K562 (cell line): ENCODE data around the gene EEF1AKMT4. TPM values are rescaled to one million over a fixed set of nuclear protein-coding genes. Genes with fewer than 3 reads are reported as not detected.

ENCODE experiments used
- ATAC-seq: fragments of 200-7000 bp; cut with Tn5 transposase; 3 replicates; pipeline ENCODE4 v1.9.1; 2020; ENCODE audit warnings: moderate library complexity
- BruUV-seq: library from RNA; stranded (reverse); fragments of 400-500 nt; replicated peaks from 2 replicates; lab custom pipeline; 2021; lab: Mats Ljungman, UMichigan
- CTCF ChIA-PET: fragments of 300-600 bp; formaldehyde crosslinking; extraction: SDS; loops from one replicate; lab custom pipeline; 2021; ENCODE audit warnings: low intra/inter-chr PET ratio; lab: Yijun Ruan, JAX
- POLR2A ChIA-PET: fragments of 300-600, 350-650 bp; sonication (Branson Sonifier 250); formaldehyde crosslinking; extraction: SDS; loops from one replicate; lab custom pipeline; 2021; ENCODE audit warnings: antibody characterized with exemption, inconsistent platforms; lab: Yijun Ruan, JAX
- DNase-seq, 4 experiments: peaks; one replicate each; pipeline versions ENCODE4 v3.0.0 to v3.0.0-alpha.2; 2011 to 2018; ENCODE audit warnings: low spot score in 3 of 4, mixed read lengths in 3 of 4; ENCODE audit errors: extremely low read depth in 1 of 4
- FAIRE-seq: peaks from 2 replicates; lab custom pipeline; 2011; peaks lifted over from hg19 to GRCh38; lab: Jason Lieb, UNC
- H2AFZ ChIP-seq: 2 replicates; pipeline ENCODE4 v1.6.0; 2011; ENCODE audit warnings: low read depth, low read length, control low read depth, inconsistent platforms
- H3K27ac ChIP-seq: fragments of 200-600 bp; 3 replicates; pipeline ENCODE4 v1.8.0; 2011; ENCODE audit warnings: low read depth, mild to moderate bottlenecking, control low read depth, inconsistent platforms, low read length, moderate library complexity, mixed read lengths; ENCODE audit errors: extremely low read depth
- H3K27me3 ChIP-seq, 2 experiments: fragments of 300-600 bp in 1 of 2; 2 replicates in 1 of 2; 3 replicates in 1 of 2; pipeline versions ENCODE4 v1.6.0 to v1.8.0; 2011; ENCODE audit warnings: inconsistent platforms in 2 of 2, low read length in 2 of 2, mild to moderate bottlenecking in 1 of 2, mixed read lengths in 1 of 2, moderate library complexity in 1 of 2; ENCODE audit not compliant: control insufficient read depth in 2 of 2, insufficient read depth in 2 of 2
- H3K36me3 ChIP-seq: fragments of 300-600 bp; 3 replicates; pipeline ENCODE4 v1.8.0; 2011; ENCODE audit warnings: mild to moderate bottlenecking, low read length, inconsistent platforms; ENCODE audit not compliant: control insufficient read depth, insufficient read depth
- H3K4me1 ChIP-seq, 2 experiments: fragments of 200-600 bp in 1 of 2; replicated peaks in 1 of 2; 2 replicates in 1 of 2; 3 replicates in 1 of 2; pipeline versions ENCODE4 v1.5.1 to v1.8.0; 2011; ENCODE audit warnings: inconsistent platforms in 2 of 2, low read length in 2 of 2, mild to moderate bottlenecking in 1 of 2, mixed read lengths in 1 of 2, moderate library complexity in 1 of 2; ENCODE audit not compliant: control insufficient read depth in 2 of 2, insufficient read depth in 2 of 2
- H3K4me2 ChIP-seq: 2 replicates; pipeline ENCODE4 v1.6.1; 2011; ENCODE audit warnings: low read length, control low read depth, inconsistent platforms, mixed read lengths; ENCODE audit not compliant: insufficient read depth
- H3K4me3 ChIP-seq: fragments of 200-600 bp; sonication (generic), shearing (Covaris generic); 2 replicates; pipeline ENCODE4 v1.5.1; 2016; ENCODE audit warnings: control low read depth, inconsistent platforms
- H3K79me2 ChIP-seq: fragments of 200-600 bp; 3 replicates; pipeline ENCODE4 v1.8.0; 2011; ENCODE audit warnings: low read length, inconsistent platforms; ENCODE audit not compliant: control insufficient read depth, insufficient read depth
- H3K9ac ChIP-seq, 2 experiments: 2 replicates each; pipeline versions ENCODE4 v1.6.0 to v1.6.1; 2011; ENCODE audit warnings: low read depth in 2 of 2, low read length in 2 of 2, control low read depth in 1 of 2, inconsistent platforms in 1 of 2, mild to moderate bottlenecking in 1 of 2, mixed read lengths in 1 of 2; ENCODE audit not compliant: insufficient read depth in 1 of 2
- H3K9me1 ChIP-seq: one replicate; pipeline ENCODE4 v1.6.0; 2011; ENCODE audit warnings: inconsistent platforms, mild to moderate bottlenecking, low read length, moderate library complexity; ENCODE audit not compliant: control insufficient read depth, insufficient read depth
- H3K9me3 ChIP-seq: replicated peaks from 2 replicates; pipeline ENCODE4 v1.5.1; 2011; ENCODE audit warnings: low read depth, low read length, inconsistent platforms; ENCODE audit not compliant: control insufficient read depth, insufficient read depth
- H4K20me1 ChIP-seq: replicated peaks from 2 replicates; pipeline ENCODE4 v1.6.1; 2011; ENCODE audit warnings: low read length, inconsistent platforms, mixed read lengths; ENCODE audit not compliant: control insufficient read depth, insufficient read depth
- CBFA2T3 ChIP-seq: fragments of 450-650 bp; IDR thresholded peaks from 2 replicates; pipeline ENCODE4 v1.6.1; 2017
- CXXC5 ChIP-seq: fragments of 250-450 bp; sonication (Bioruptor Pico); IDR thresholded peaks from 2 replicates; pipeline ENCODE4 v1.8.0; 2022; ENCODE audit warnings: inconsistent platforms, mild to moderate bottlenecking, moderate library complexity
- MAZ ChIP-seq, 2 experiments: fragments of 450-650 bp in 1 of 2; sonication (generic) in 1 of 2; formaldehyde crosslinking; IDR thresholded peaks in 1 of 2; conservative IDR thresholded peaks in 1 of 2; 2 replicates each; pipeline versions ENCODE4 v1.4.0 to v1.5.0; 2020; ENCODE audit warnings: mild to moderate bottlenecking in 1 of 2, missing genetic modification reagents in 1 of 2
- PML ChIP-seq: IDR thresholded peaks from 2 replicates; pipeline ENCODE4 v1.6.1; 2012; ENCODE audit warnings: low read length, inconsistent platforms
- ZBTB7A ChIP-seq: IDR thresholded peaks from 2 replicates; pipeline ENCODE4 v1.6.1; 2011; ENCODE audit warnings: low read depth, mild to moderate bottlenecking, low read length, moderate library complexity, borderline replicate concordance; ENCODE audit not compliant: control insufficient read depth
- WGBS: fragments of 100-300 bp; shearing (Covaris generic); methylation state at CpG from one replicate; pipeline ENCODE4 v1.1.6; 2016; ENCODE audit warnings: low coverage, mixed read lengths; ENCODE audit not compliant: insufficient coverage; ENCODE audit errors: missing lambda C conversion rate; 5-methylcytosine and 5-hydroxymethylcytosine counted together
- in situ Hi-C: fragments of 300-500 bp; cut with MboI; formaldehyde crosslinking; loops from 4 replicates; pipeline ENCODE4 v1.15.0; 2018; ENCODE audit warnings: inconsistent platforms, mixed read lengths
- intact Hi-C: fragments of 100-400 bp; cut with micrococcal nuclease; formaldehyde crosslinking; loops from 2 replicates; pipeline ENCODE4 v1.14.2; 2022
- polyA plus RNA-seq, 8 experiments: library from polyadenylated mRNA; depleted of rRNA in 4 of 8; stranded (reverse) in 5 of 8; unstranded in 3 of 8; fragments of >200 nt; fragmentation: Nextera tagmentation in 2 of 8; fragmentation: Illumina TruSeq in 1 of 8; extraction: Ambion mirVana in 2 of 8; extraction: Trizol in 1 of 8; gene quantifications; 2 replicates each; pipeline versions ENCODE4 v1.2.1 to v1.2.3, GENCODE V29; 2011 to 2014; ENCODE audit warnings: inconsistent platforms in 1 of 8, missing spikeins in 1 of 8
- total RNA-seq, 7 experiments: library from RNA; depleted of rRNA in 6 of 7; stranded (reverse); fragments of >200 nt in 6 of 7; fragmentation: Illumina TruSeq in 2 of 7; extraction: Trizol in 2 of 7; gene quantifications; 2 replicates each; pipeline versions ENCODE4 v1.2.1 to v1.2.3, GENCODE V29; 2011 to 2021; ENCODE audit warnings: low replicate concordance in 1 of 7
- TF ChIP-seq, protein P1 (sequence below): fragments of 200-800 bp; sonication (Bioruptor generic); IDR thresholded peaks from 2 replicates; pipeline ENCODE4 v1.6.1; 2017; ENCODE audit warnings: missing genetic modification characterization, missing compliant biosample characterization
- TF ChIP-seq, protein P2 (sequence below), 2 experiments: IDR thresholded peaks; 2 replicates each; pipeline ENCODE4 v1.6.1; 2011; ENCODE audit warnings: borderline replicate concordance in 1 of 2, control low read depth in 1 of 2, low read depth in 1 of 2, low read length in 1 of 2, mild to moderate bottlenecking in 1 of 2, mixed read lengths in 1 of 2, moderate library complexity in 1 of 2; ENCODE audit not compliant: insufficient read depth in 1 of 2, insufficient read length in 1 of 2, poor library complexity in 1 of 2, severe bottlenecking in 1 of 2; ENCODE audit errors: extremely low read depth in 1 of 2
- TF ChIP-seq, protein P3 (sequence below): sonication (generic); formaldehyde crosslinking; IDR thresholded peaks from 2 replicates; pipeline ENCODE4 v1.8.0; 2022; ENCODE audit warnings: missing genetic modification reagents, mild to moderate bottlenecking, moderate library complexity, borderline replicate concordance
- TF ChIP-seq, protein P4 (sequence below): fragments of 200-400 bp; formaldehyde crosslinking; IDR thresholded peaks from 2 replicates; pipeline ENCODE4 v1.6.1; 2017; ENCODE audit warnings: mild to moderate bottlenecking, low read depth, low read length, moderate library complexity

The EEF1AKMT4 gene
- total and polyA plus RNA-seq, 9 of the 15 experiments (the other 6 are each of a cell fraction or from before 2014, with no cell fraction given): 10.3 to 49.4 (median 18.9) TPM

DNA sequence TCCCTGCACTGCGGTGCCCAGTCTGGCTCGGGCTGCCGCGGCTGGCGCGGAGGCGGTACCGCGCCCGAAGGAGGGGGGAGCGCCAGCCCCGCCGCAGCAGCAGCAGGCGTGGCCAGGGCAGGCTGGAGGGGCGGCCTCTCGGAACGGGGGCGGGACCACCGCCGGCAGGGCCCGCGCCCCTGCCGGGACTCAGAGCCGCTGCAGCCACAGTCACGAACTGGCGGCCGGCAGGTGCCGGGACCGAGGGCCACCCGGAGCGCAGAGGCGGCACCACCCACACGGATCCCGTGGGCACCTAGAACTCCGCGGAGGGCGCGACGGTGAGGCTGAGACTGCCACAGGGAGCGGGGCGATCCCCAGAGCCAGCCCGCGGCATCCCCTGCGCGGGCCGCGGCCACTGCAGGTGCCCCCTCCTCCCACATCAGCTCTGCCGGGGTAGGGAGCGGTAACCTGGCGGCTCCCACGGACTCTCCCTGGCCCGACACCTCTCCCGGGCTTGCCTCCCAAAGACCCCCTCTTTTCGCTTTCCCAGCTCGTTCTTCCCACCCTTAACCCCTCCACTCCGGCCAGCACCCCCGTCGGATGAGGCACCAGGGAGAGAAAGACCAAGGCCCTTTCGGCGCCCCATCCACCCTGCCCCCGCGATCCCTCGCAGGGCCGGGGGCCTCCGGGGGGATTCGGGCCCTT lies 19.9 kb upstream of the EEF1AKMT4 start, which contains the start of gene VWA5B2 (continued):
- TF ChIP-seq, protein P1, sequence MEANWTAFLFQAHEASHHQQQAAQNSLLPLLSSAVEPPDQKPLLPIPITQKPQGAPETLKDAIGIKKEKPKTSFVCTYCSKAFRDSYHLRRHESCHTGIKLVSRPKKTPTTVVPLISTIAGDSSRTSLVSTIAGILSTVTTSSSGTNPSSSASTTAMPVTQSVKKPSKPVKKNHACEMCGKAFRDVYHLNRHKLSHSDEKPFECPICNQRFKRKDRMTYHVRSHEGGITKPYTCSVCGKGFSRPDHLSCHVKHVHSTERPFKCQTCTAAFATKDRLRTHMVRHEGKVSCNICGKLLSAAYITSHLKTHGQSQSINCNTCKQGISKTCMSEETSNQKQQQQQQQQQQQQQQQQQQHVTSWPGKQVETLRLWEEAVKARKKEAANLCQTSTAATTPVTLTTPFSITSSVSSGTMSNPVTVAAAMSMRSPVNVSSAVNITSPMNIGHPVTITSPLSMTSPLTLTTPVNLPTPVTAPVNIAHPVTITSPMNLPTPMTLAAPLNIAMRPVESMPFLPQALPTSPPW (CRISPR knock-in tag): peak; percentile 42
- no peak for TF ChIP-seq MAZ (CRISPR knock-in tag; conservative IDR thresholded peaks at IDR 0.05 in 1 of 2, IDR thresholded peaks at IDR 0.05 in 1 of 2)

DNA sequence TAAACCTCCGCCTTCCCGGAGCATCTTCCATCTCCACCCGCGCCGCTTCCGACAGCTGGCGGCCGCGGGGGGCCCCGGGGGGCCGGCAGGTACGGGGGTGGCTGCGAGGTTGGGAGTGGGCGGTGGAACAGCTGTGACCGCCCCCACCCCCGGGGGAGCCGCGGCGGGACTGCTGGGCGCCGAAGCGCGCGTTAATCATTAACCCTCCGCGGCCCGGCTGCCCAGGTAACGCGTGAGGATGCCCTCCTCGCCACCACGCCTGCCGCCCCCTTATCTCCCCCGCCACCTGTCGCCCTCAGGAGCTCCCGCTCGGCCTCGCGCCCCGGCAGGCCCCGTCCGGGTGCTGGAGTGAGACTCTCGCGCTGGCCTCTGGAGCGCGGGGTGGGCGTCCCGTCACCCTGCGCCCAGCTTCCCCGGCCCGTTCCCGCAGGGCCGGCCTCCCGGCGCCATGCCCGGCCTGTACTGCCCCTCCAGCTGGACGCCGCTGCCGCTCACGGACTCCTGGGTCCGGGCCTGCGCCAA lies 19.3 kb upstream of the EEF1AKMT4 start:
- H3K4me2 ChIP-seq: no peak overlapping the region
- no peaks in the 10 kb centered on the region for H3K79me2 ChIP-seq
- FAIRE-seq (no peak), DNase-seq (peak; percentile 37 to 59 (median 54)), ATAC-seq (0 out of 3 replicates have a peak, but pooled peaks have one; percentile 5)
- H4K20me1 ChIP-seq: peaks cover 15% of the 10 kb centered on the region
- TF ChIP-seq, protein P2, sequence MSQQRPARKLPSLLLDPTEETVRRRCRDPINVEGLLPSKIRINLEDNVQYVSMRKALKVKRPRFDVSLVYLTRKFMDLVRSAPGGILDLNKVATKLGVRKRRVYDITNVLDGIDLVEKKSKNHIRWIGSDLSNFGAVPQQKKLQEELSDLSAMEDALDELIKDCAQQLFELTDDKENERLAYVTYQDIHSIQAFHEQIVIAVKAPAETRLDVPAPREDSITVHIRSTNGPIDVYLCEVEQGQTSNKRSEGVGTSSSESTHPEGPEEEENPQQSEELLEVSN (IDR thresholded peaks at IDR 0.05; ENCODE audit: borderline replicate concordance in 1 of 2, extremely low read depth in 1 of 2, insufficient read depth in 1 of 2, insufficient read length in 1 of 2, low read depth in 1 of 2, low read length in 1 of 2, poor library complexity in 1 of 2, severe bottlenecking in 1 of 2): peak in 1 of 2 experiments; percentile 52
- 0 out of 2 replicates have a peak, but pooled peaks have one; percentile 21 for TF ChIP-seq ZBTB7A
- 0 out of 2 replicates have a peak, but pooled peaks have one; percentile 10 for TF ChIP-seq CXXC5 (CRISPR knock-in tag)
- TF ChIP-seq CBFA2T3: peak; percentile 26; the same call in 1 of the 2 replicates
- no peak for TF ChIP-seq PML
- TF ChIP-seq, protein P3, sequence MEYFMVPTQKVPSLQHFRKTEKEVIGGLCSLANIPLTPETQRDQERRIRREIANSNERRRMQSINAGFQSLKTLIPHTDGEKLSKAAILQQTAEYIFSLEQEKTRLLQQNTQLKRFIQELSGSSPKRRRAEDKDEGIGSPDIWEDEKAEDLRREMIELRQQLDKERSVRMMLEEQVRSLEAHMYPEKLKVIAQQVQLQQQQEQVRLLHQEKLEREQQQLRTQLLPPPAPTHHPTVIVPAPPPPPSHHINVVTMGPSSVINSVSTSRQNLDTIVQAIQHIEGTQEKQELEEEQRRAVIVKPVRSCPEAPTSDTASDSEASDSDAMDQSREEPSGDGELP (CRISPR knock-in tag): peak; percentile 39; the same call in 1 of the 2 replicates
- TF ChIP-seq, protein P4, sequence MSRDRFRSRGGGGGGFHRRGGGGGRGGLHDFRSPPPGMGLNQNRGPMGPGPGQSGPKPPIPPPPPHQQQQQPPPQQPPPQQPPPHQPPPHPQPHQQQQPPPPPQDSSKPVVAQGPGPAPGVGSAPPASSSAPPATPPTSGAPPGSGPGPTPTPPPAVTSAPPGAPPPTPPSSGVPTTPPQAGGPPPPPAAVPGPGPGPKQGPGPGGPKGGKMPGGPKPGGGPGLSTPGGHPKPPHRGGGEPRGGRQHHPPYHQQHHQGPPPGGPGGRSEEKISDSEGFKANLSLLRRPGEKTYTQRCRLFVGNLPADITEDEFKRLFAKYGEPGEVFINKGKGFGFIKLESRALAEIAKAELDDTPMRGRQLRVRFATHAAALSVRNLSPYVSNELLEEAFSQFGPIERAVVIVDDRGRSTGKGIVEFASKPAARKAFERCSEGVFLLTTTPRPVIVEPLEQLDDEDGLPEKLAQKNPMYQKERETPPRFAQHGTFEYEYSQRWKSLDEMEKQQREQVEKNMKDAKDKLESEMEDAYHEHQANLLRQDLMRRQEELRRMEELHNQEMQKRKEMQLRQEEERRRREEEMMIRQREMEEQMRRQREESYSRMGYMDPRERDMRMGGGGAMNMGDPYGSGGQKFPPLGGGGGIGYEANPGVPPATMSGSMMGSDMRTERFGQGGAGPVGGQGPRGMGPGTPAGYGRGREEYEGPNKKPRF: no peak
- CTCF ChIA-PET: no interaction called here
- BruUV-seq: no TSS peak
- H3K27me3 ChIP-seq: peaks cover 46 to 66% of the 10 kb centered on the region in 2 experiments
- no peaks in the 10 kb centered on the region for H3K36me3 ChIP-seq
- intact Hi-C loops: no loop called here
- H3K9me3 ChIP-seq: no peaks in the 10 kb centered on the region
- no peaks in the 10 kb centered on the region for H3K9me1 ChIP-seq
- peaks cover 0 to 33% of the 10 kb centered on the region in 2 experiments; a peak in 3 of 5 replicates for H3K4me1 ChIP-seq
- in situ Hi-C loops: no loop called here
- no peak overlapping the region for H3K4me3 ChIP-seq
- no peak overlapping the region for H3K9ac ChIP-seq
- no peak overlapping the region for H3K27ac ChIP-seq
- no peak overlapping the region for H2AFZ ChIP-seq
- POLR2A ChIA-PET: interaction anchor here (0.6 to 1.7 kb wide), 3 partner anchors 10 to 518 kb away, joined by 3 to 6 read pairs (median 3); no protein-coding TSS in a partner anchor
- WGBS: 5% methylated on average over 26 of the region's 61 CpGs
